CD8-positive, alpha-beta memory T cell (primary cell): ENCODE results near the gene HLCS. TPM values are rescaled to one million over a fixed set of nuclear protein-coding genes. Genes with fewer than 3 reads are reported as not detected.

Source experiments
- CTCF ChIA-PET: fragments of 350-600 bp; sonication (Branson Sonifier 250); formaldehyde crosslinking; loops from one replicate; lab custom pipeline; 2021; ENCODE audit warnings: antibody characterized with exemption; lab: Charles Lee
- POLR2A ChIA-PET: fragments of 350-600 bp; sonication (Branson Sonifier 250); formaldehyde crosslinking; loops from one replicate; lab custom pipeline; 2021; ENCODE audit warnings: antibody characterized with exemption; lab: Charles Lee
- DNase-seq, 5 donors: peaks; one replicate each; pipeline versions ENCODE4 v3.0.0 to v3.0.0-alpha.2; 2020 to 2022; ENCODE audit warnings: mixed read lengths in 1 of 5
- H3K27ac ChIP-seq: one replicate; pipeline ENCODE4 v1.7.0; 2013; ENCODE audit warnings: low read depth, mild to moderate bottlenecking, low read length, moderate library complexity
- H3K27me3 ChIP-seq: 2 replicates; pipeline ENCODE4 v1.7.0; 2013; ENCODE audit warnings: low read length, mild to moderate bottlenecking; ENCODE audit not compliant: insufficient read depth, poor library complexity, severe bottlenecking
- H3K36me3 ChIP-seq: 2 replicates; pipeline ENCODE4 v1.7.0; 2013; ENCODE audit warnings: mild to moderate bottlenecking, low read length, moderate library complexity; ENCODE audit not compliant: insufficient read depth
- H3K4me1 ChIP-seq: 2 replicates; pipeline ENCODE4 v1.7.0; 2013; ENCODE audit warnings: mild to moderate bottlenecking, low read length, moderate library complexity; ENCODE audit not compliant: insufficient read depth
- H3K4me3 ChIP-seq: 2 replicates; pipeline ENCODE4 v1.7.0; 2013; ENCODE audit warnings: mild to moderate bottlenecking, low read length
- H3K9me3 ChIP-seq: 2 replicates; pipeline ENCODE4 v1.7.0; 2013; ENCODE audit warnings: mild to moderate bottlenecking, low read length
- H3K27ac Mint-ChIP-seq, 8 donors: one replicate each; pipeline ENCODE4 v1.8.0; 2020 to 2021; ENCODE audit warnings: mixed read lengths in 8 of 8, mild to moderate bottlenecking in 6 of 8, inconsistent platforms in 3 of 8, moderate library complexity in 3 of 8
- H3K27me3 Mint-ChIP-seq, 2 donors: one replicate each; pipeline ENCODE4 v1.8.0; 2020 to 2021; ENCODE audit warnings: mixed read lengths in 2 of 2, mild to moderate bottlenecking in 1 of 2, moderate library complexity in 1 of 2
- H3K36me3 Mint-ChIP-seq, 3 donors: one replicate each; pipeline ENCODE4 v1.8.0; 2020 to 2021; ENCODE audit warnings: mixed read lengths in 3 of 3, inconsistent platforms in 1 of 3, mild to moderate bottlenecking in 1 of 3
- H3K4me1 Mint-ChIP-seq, 3 donors: one replicate each; pipeline ENCODE4 v1.8.0; 2020 to 2021; ENCODE audit warnings: mixed read lengths in 3 of 3, inconsistent platforms in 1 of 3, mild to moderate bottlenecking in 1 of 3
- H3K4me3 Mint-ChIP-seq, 7 donors: one replicate each; pipeline ENCODE4 v1.8.0; 2020 to 2021; ENCODE audit warnings: mixed read lengths in 7 of 7, mild to moderate bottlenecking in 6 of 7, moderate library complexity in 4 of 7, inconsistent platforms in 2 of 7
- H3K9me3 Mint-ChIP-seq, 5 donors: one replicate each; pipeline ENCODE4 v1.8.0; 2020 to 2022; ENCODE audit warnings: mixed read lengths in 5 of 5, mild to moderate bottlenecking in 3 of 5, moderate library complexity in 2 of 5, inconsistent platforms in 1 of 5
- polyA plus RNA-seq: library from polyadenylated mRNA; unstranded; fragments of 300-500 nt; fragmentation: Illumina TruSeq; gene quantifications from one replicate; pipeline ENCODE4 v1.2.3, GENCODE V29; 2021
- total RNA-seq, 2 experiments: library from RNA; stranded (reverse); gene quantifications; one replicate each; pipeline ENCODE4 v1.2.3, GENCODE V29; 2021

The HLCS gene
- total and polyA plus RNA-seq, 3 experiments from 2014 or later, result 12.7 to 14.7 (median 13.4) TPM

- no peak for DNase-seq
- peaks cover 0 to 3% of the 10 kb centered on the region in 2 donors for H3K27me3 Mint-ChIP-seq
- POLR2A ChIA-PET, result no interaction called here
Observed at GRCh38 chr21:36863260-36863659, 103.2 kb downstream of the HLCS start.

GRCh38 chr21:36861595-36862323 lies 104.7 kb downstream of the HLCS start:
- Mint-ChIP-seq H3K9me3 (no peaks in the 10 kb centered on the region), H3K27me3 (no peaks in the 10 kb centered on the region), H3K4me1 (peaks cover 9 to 26% (median 20%) of the 10 kb centered on the region in 3 donors), H3K27ac (peak overlapping the region in 2 of 8 donors; percentile 0 to 31), H3K36me3 (peaks cover 5 to 16% (median 9%) of the 10 kb centered on the region in 3 donors), H3K4me3 (no peak overlapping the region)
- no peak for DNase-seq
- ChIA-PET CTCF (no interaction called here), POLR2A (no interaction called here)
- Histone ChIP-seq H3K4me3 (no peak overlapping the region), H3K4me1 (peaks cover 8% of the 10 kb centered on the region), H3K27me3 (no peaks in the 10 kb centered on the region), H3K27ac (no peak overlapping the region), H3K36me3 (no peaks in the 10 kb centered on the region), H3K9me3 (no peaks in the 10 kb centered on the region)

More at GRCh38 chr21:36863260-36863659, 103.2 kb downstream of the HLCS start:
- no peak overlapping the region for H3K27ac ChIP-seq
- H3K27me3 ChIP-seq, result no peaks in the 10 kb centered on the region
- no peak overlapping the region for H3K4me3 ChIP-seq
- H3K4me3 Mint-ChIP-seq, result no peak overlapping the region
- CTCF ChIA-PET, result no interaction called here
- H3K4me1 ChIP-seq, result peaks cover 8% of the 10 kb centered on the region
- H3K4me1 Mint-ChIP-seq, result peaks cover 9 to 33% (median 18%) of the 10 kb centered on the region in 3 donors
- no peaks in the 10 kb centered on the region for H3K9me3 Mint-ChIP-seq
- H3K36me3 Mint-ChIP-seq, result peaks cover 6 to 15% (median 8%) of the 10 kb centered on the region in 3 donors
- no peaks in the 10 kb centered on the region for H3K9me3 ChIP-seq
- no peaks in the 10 kb centered on the region for H3K36me3 ChIP-seq
- peak overlapping the region in 1 of 8 donors; percentile 81 for H3K27ac Mint-ChIP-seq

- H3K4me1 Mint-ChIP-seq, result peaks cover 9 to 31% (median 20%) of the 10 kb centered on the region in 3 donors
- Histone ChIP-seq H3K27ac (no peak overlapping the region), H3K36me3 (no peaks in the 10 kb centered on the region), H3K4me3 (no peak overlapping the region), H3K4me1 (peaks cover 8% of the 10 kb centered on the region), H3K27me3 (no peaks in the 10 kb centered on the region), H3K9me3 (no peaks in the 10 kb centered on the region)
- H3K4me3 Mint-ChIP-seq, result no peak overlapping the region
- CTCF ChIA-PET, result no interaction called here
- DNase-seq, result no peak
- POLR2A ChIA-PET, result no interaction called here
- peak overlapping the region in 1 of 8 donors; percentile 54 for H3K27ac Mint-ChIP-seq
- H3K27me3 Mint-ChIP-seq, result no peaks in the 10 kb centered on the region
- H3K36me3 Mint-ChIP-seq, result peaks cover 5 to 16% (median 9%) of the 10 kb centered on the region in 3 donors
- H3K9me3 Mint-ChIP-seq, result no peaks in the 10 kb centered on the region
Observed at GRCh38 chr21:36860736-36861594, 105.5 kb downstream of the HLCS start.

- H3K27ac ChIP-seq, result peak overlapping the region; percentile 17
- H3K4me1 Mint-ChIP-seq, result peaks cover 9 to 31% (median 20%) of the 10 kb centered on the region in 3 donors
- ChIA-PET CTCF (no interaction called here), POLR2A (no interaction called here)
- no peaks in the 10 kb centered on the region for H3K9me3 ChIP-seq
- peaks cover 8% of the 10 kb centered on the region for H3K4me1 ChIP-seq
- no peaks in the 10 kb centered on the region for H3K9me3 Mint-ChIP-seq
- H3K27me3 Mint-ChIP-seq, result no peaks in the 10 kb centered on the region
- no peak overlapping the region for H3K4me3 ChIP-seq
- peaks cover 5 to 16% (median 9%) of the 10 kb centered on the region in 3 donors for H3K36me3 Mint-ChIP-seq
- DNase-seq, result peak in 3 of 5 donors; percentile 4 to 18 (median 7)
- H3K27ac Mint-ChIP-seq, result peak overlapping the region in 2 of 8 donors; percentile 24 to 69
- H3K27me3 ChIP-seq, result no peaks in the 10 kb centered on the region
- peak overlapping the region in 4 of 7 donors; percentile 21 to 46 (median 34) for H3K4me3 Mint-ChIP-seq
- H3K36me3 ChIP-seq, result no peaks in the 10 kb centered on the region
Observed at GRCh38 chr21:36859744-36860501, 106.5 kb downstream of the HLCS start.

GRCh38 chr21:36858320-36858957 lies 108.0 kb downstream of the HLCS start:
- peak overlapping the region in 1 of 8 donors; percentile 28 for H3K27ac Mint-ChIP-seq
- H3K9me3 Mint-ChIP-seq, result no peaks in the 10 kb centered on the region
- CTCF ChIA-PET, result no interaction called here
- H3K9me3 ChIP-seq, result no peaks in the 10 kb centered on the region
- peaks cover 8% of the 10 kb centered on the region for H3K4me1 ChIP-seq
- peaks cover 3 to 16% (median 7%) of the 10 kb centered on the region in 3 donors for H3K36me3 Mint-ChIP-seq
- no peaks in the 10 kb centered on the region for H3K27me3 Mint-ChIP-seq
- H3K36me3 ChIP-seq, result no peaks in the 10 kb centered on the region
- no peak overlapping the region for H3K27ac ChIP-seq
- peaks cover 11 to 31% (median 20%) of the 10 kb centered on the region in 3 donors for H3K4me1 Mint-ChIP-seq
- no peak overlapping the region for H3K4me3 Mint-ChIP-seq
- H3K4me3 ChIP-seq, result no peak overlapping the region
- no peak for DNase-seq
- POLR2A ChIA-PET, result no interaction called here
- no peaks in the 10 kb centered on the region for H3K27me3 ChIP-seq

GRCh38 chr21:36856643-36857042 lies 109.8 kb downstream of the HLCS start:
- Mint-ChIP-seq H3K4me1 (peaks cover 11 to 27% (median 20%) of the 10 kb centered on the region in 3 donors), H3K27ac (no peak overlapping the region), H3K27me3 (no peaks in the 10 kb centered on the region), H3K4me3 (no peak overlapping the region), H3K36me3 (peaks cover under 1 to 4% (median 3%) of the 10 kb centered on the region in 3 donors), H3K9me3 (no peaks in the 10 kb centered on the region)
- Histone ChIP-seq H3K27me3 (no peaks in the 10 kb centered on the region), H3K27ac (no peak overlapping the region), H3K36me3 (no peaks in the 10 kb centered on the region), H3K4me3 (no peak overlapping the region), H3K9me3 (no peaks in the 10 kb centered on the region), H3K4me1 (peaks cover 8% of the 10 kb centered on the region)
- ChIA-PET CTCF (no interaction called here), POLR2A (no interaction called here)
- DNase-seq, result no peak

- Mint-ChIP-seq H3K36me3 (peaks cover 1 to 3% (median 3%) of the 10 kb centered on the region in 3 donors), H3K27ac (peak overlapping the region in 1 of 8 donors; percentile 92), H3K9me3 (no peaks in the 10 kb centered on the region), H3K4me3 (no peak overlapping the region), H3K4me1 (peaks cover 4 to 7% (median 4%) of the 10 kb centered on the region in 3 donors), H3K27me3 (no peaks in the 10 kb centered on the region)
- Histone ChIP-seq H3K27ac (no peak overlapping the region), H3K36me3 (no peaks in the 10 kb centered on the region), H3K4me3 (no peak overlapping the region), H3K4me1 (no peaks in the 10 kb centered on the region), H3K27me3 (no peaks in the 10 kb centered on the region), H3K9me3 (no peaks in the 10 kb centered on the region)
- POLR2A ChIA-PET, result no interaction called here
- CTCF ChIA-PET, result no interaction called here
- peak in 1 of 5 donors; percentile 23 for DNase-seq
Observed at GRCh38 chr21:36854391-36854790, 112.1 kb downstream of the HLCS start.
